A549 treated with Hydrocortisone at 1 μM for 4 hours (cell line): Measurements from ENCODE around the gene EMILIN2. TPM values are rescaled to one million over a fixed set of nuclear protein-coding genes. Genes with fewer than 3 reads are reported as not detected.

Experiments
- total RNA-seq: library from RNA; stranded (reverse); fragments of 200-300 nt; extraction: Qiagen RNA extraction; gene quantifications from 5 replicates; pipeline ENCODE4 v1.2.3, GENCODE V29; 2022

Gene EMILIN2
- 8.8 to 14.5 TPM (median 13.2 TPM) in 5 replicates for total RNA-seq

GRCh38 chr18:2846636-2847316, at the start of gene EMILIN2:
Gene EMILIN2 (plus strand): TSS chr18:2847006. CDS start chr18:2847189, 183 bp downstream.

Other genes with a start within 250 kb of the EMILIN2 start
- gene SMCHD1, start 191.3 kb upstream of the EMILIN2 start, total RNA-seq: 12.1 to 23.9 TPM (median 13.6 TPM) in 5 replicates
- 16.0 to 20.8 TPM (median 18.7 TPM) in 5 replicates for gene LPIN2, start 166.1 kb downstream of the EMILIN2 start, total RNA-seq